ENCODE results near the gene DNAJB2.

DNA sequence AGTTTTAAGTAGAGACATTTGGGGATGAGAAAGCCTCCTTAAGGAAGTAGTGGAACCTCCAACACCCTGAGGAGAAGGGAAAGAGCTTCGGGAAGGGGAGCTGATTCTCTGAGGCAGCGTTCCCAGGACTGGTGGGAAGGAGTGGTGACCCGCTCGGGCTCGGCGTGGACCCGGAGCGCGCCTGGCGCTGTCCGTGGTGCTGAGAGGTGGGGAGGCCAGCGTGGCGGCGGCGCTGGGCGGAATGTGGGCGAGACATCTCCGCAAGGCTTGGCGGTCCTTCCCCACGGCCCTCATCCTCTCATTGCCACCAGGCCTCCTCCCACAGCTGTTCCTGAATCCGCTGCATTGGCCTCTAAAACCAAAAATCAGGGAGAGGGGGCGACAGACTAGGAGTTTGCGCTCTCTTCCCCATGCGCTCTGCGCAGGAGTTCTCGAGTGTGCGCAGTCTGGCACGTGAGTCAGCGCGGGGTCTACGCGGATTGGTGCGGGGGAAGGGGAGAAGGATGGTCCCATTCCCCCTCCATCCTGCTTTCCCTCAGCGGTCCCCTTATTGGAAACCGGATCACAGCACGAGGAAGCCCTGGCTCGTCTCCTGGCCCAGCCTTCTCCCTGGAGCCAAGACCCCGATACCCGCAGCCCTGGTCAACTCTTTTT, 52.5 kb downstream of the DNAJB2 start:
- TF ChIP-seq CTCF (conservative IDR thresholded peaks at IDR 0.05 in 1 of 2, IDR thresholded peaks at IDR 0.05 in 1 of 2; ENCODE audit: extremely low read depth in 1 of 2, insufficient read depth in 1 of 2, low read depth in 1 of 2, low read length in 2 of 2) = no peak
- TF ChIP-seq EZH2 (IDR thresholded peaks at IDR 0.05; ENCODE audit: borderline replicate concordance, low read length) = no peak
